ENCODE measurements around the gene DYNC1I2. TPM values are rescaled to one million over a fixed set of nuclear protein-coding genes. Genes with fewer than 3 reads are reported as not detected.
"Not testable (repeated sequence)": the region's sequence is repeated elsewhere in the genome, so short reads cannot be mapped to it uniquely, and the experiment has no call there.

The DYNC1I2 gene
- total RNA-seq, 1 experiment from 2014 or later: 124 TPM

DNA sequence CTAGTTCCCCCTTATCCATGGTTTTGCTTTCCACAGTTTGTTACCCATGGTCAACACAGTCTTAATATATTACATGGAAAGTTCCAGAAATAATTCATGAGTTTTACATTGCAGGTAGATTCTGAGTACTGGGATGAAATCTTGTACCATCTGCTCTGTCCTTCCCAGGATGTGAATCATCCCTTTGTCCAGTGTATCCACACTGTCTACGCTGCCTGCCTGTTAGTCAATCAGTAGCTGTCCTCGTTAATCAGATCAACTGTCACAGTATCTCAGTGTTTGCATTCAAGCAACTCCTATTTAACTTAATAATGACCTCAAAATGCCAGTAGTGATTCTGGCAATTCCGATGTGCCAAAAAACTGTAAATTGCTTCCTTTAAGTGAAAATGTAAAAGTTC, 76.3 kb downstream of the DYNC1I2 start:
- CTCF ChIA-PET: no interaction called here
- no TSS peak for BruUV-seq (replicated peaks)
- H3K36me3 ChIP-seq (ENCODE audit: insufficient read depth, low read length, poor library complexity, severe bottlenecking): peaks cover 5% of the 10 kb centered on the region
- H3K27me3 ChIP-seq (replicated peaks; ENCODE audit: insufficient read depth, low read depth, low read length, poor library complexity): no peaks in the 10 kb centered on the region
- DNase-seq (ENCODE audit: low spot score): no peak
- intact Hi-C loops (cut with micrococcal nuclease; ENCODE audit: unreplicated experiment): no loop called here
- H3K4me3 ChIP-seq (ENCODE audit: low read depth, low read length, poor library complexity, severe bottlenecking): no peak overlapping the region
- H3K27ac ChIP-seq (ENCODE audit: low read depth, low read length, poor library complexity, severe bottlenecking): no peak overlapping the region
- no peaks in the 10 kb centered on the region for H3K4me1 ChIP-seq (ENCODE audit: insufficient read depth, low read length, poor library complexity, severe bottlenecking)
- no peaks in the 10 kb centered on the region for H3K9me3 ChIP-seq (ENCODE audit: low read depth, low read length, poor library complexity, severe bottlenecking)
- POLR2A ChIA-PET (ENCODE audit: low non-redundant PET): no interaction called here
- TF ChIP-seq CTCF (conservative IDR thresholded peaks at IDR 0.05; ENCODE audit: low read depth, low read length): no peak
- TF ChIP-seq EZH2 (IDR thresholded peaks at IDR 0.05; ENCODE audit: borderline replicate concordance, low read depth, low read length, poor library complexity, severe bottlenecking): no peak

DNA sequence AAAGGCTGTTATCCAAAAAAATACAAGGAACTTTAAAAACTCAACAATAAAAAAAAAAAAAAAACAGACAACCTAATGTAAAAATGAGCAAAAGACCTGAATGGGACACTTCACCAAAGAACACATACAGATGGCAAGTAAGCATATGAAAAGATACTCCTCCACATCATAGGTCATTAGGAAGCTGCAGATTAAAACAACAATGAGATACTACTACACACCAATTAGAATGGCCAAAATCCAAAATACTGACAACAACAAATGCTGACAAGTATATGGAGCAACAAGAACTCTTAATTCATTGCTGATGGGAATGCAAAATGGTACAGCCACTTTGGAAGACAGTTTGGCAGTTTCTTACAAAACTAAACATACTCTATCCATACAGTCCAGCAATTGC, 84.2 kb downstream of the DYNC1I2 start:
- intact Hi-C loops (cut with micrococcal nuclease; ENCODE audit: unreplicated experiment): no loop called here
- H3K4me3 ChIP-seq (ENCODE audit: low read depth, low read length, poor library complexity, severe bottlenecking): no peak overlapping the region
- no peaks in the 10 kb centered on the region for H3K27me3 ChIP-seq (replicated peaks; ENCODE audit: insufficient read depth, low read depth, low read length, poor library complexity)
- ChIA-PET POLR2A (ENCODE audit: low non-redundant PET) (no interaction called here), CTCF (no interaction called here)
- DNase-seq (ENCODE audit: low spot score): no peak
- H3K4me1 ChIP-seq (ENCODE audit: insufficient read depth, low read length, poor library complexity, severe bottlenecking): no peaks in the 10 kb centered on the region
- no peaks in the 10 kb centered on the region for H3K36me3 ChIP-seq (ENCODE audit: insufficient read depth, low read length, poor library complexity, severe bottlenecking)
- no TSS peak for BruUV-seq (replicated peaks)
- H3K27ac ChIP-seq (ENCODE audit: low read depth, low read length, poor library complexity, severe bottlenecking): no peak overlapping the region
- H3K9me3 ChIP-seq (ENCODE audit: low read depth, low read length, poor library complexity, severe bottlenecking): peaks cover 8% of the 10 kb centered on the region
- TF ChIP-seq EZH2 (IDR thresholded peaks at IDR 0.05; ENCODE audit: borderline replicate concordance, low read depth, low read length, poor library complexity, severe bottlenecking) (no peak), CTCF (conservative IDR thresholded peaks at IDR 0.05; ENCODE audit: low read depth, low read length) (no peak)

- no TSS peak for BruUV-seq (replicated peaks)
- TF ChIP-seq CTCF (conservative IDR thresholded peaks at IDR 0.05; ENCODE audit: low read depth, low read length) (no peak), EZH2 (IDR thresholded peaks at IDR 0.05; ENCODE audit: borderline replicate concordance, low read depth, low read length, poor library complexity, severe bottlenecking) (no peak)
- Histone ChIP-seq H3K4me3 (ENCODE audit: low read depth, low read length, poor library complexity, severe bottlenecking) (no peak overlapping the region), H3K27ac (ENCODE audit: low read depth, low read length, poor library complexity, severe bottlenecking) (no peak overlapping the region), H3K36me3 (ENCODE audit: insufficient read depth, low read length, poor library complexity, severe bottlenecking) (no peaks in the 10 kb centered on the region), H3K27me3 (replicated peaks; ENCODE audit: insufficient read depth, low read depth, low read length, poor library complexity) (no peaks in the 10 kb centered on the region), H3K9me3 (ENCODE audit: low read depth, low read length, poor library complexity, severe bottlenecking) (peaks cover 8% of the 10 kb centered on the region), H3K4me1 (ENCODE audit: insufficient read depth, low read length, poor library complexity, severe bottlenecking) (no peaks in the 10 kb centered on the region)
- DNase-seq (ENCODE audit: low spot score): no peak
- intact Hi-C loops (cut with micrococcal nuclease; ENCODE audit: unreplicated experiment): no loop called here
- ChIA-PET POLR2A (ENCODE audit: low non-redundant PET) (no interaction called here), CTCF (interaction anchor here (0.6 kb wide), 1 partner anchor 805 kb away, joined by 5 read pairs; no protein-coding TSS in a partner anchor)
Measured at GRCh38 chr2:171772373-171772772, 85.1 kb downstream of the DYNC1I2 start.

- POLR2A ChIA-PET (ENCODE audit: low non-redundant PET); H3K36me3 ChIP-seq (ENCODE audit: insufficient read depth, low read length, poor library complexity, severe bottlenecking); H3K27me3 ChIP-seq (replicated peaks; ENCODE audit: insufficient read depth, low read depth, low read length, poor library complexity); H3K27ac ChIP-seq (ENCODE audit: low read depth, low read length, poor library complexity, severe bottlenecking); DNase-seq (ENCODE audit: low spot score); H3K4me1 ChIP-seq (ENCODE audit: insufficient read depth, low read length, poor library complexity, severe bottlenecking); intact Hi-C loops (cut with micrococcal nuclease; ENCODE audit: unreplicated experiment); CTCF ChIA-PET; BruUV-seq (replicated peaks); H3K4me3 ChIP-seq (ENCODE audit: low read depth, low read length, poor library complexity, severe bottlenecking): not testable (repeated sequence)
- H3K9me3 ChIP-seq (ENCODE audit: low read depth, low read length, poor library complexity, severe bottlenecking): peaks cover 16% of the 10 kb centered on the region
Measured at GRCh38 chr2:171774581-171774980, 87.3 kb downstream of the DYNC1I2 start.

Measured in A673 (cell line).